IPS DF 4.7 (cell line): ENCODE results near the gene AIMP1.
"Not testable (repeated sequence)": the region's sequence is repeated elsewhere in the genome, so short reads cannot be mapped to it uniquely, and the experiment has no call there.

Source experiments
- DNase-seq: peaks from one replicate; pipeline ENCODE4 v3.0.0-alpha.2; 2013; ENCODE audit warnings: low spot score; ENCODE audit errors: extremely low read depth

Gene AIMP1

GRCh38 chr4:106312377-106312776, 4.0 kb upstream of the AIMP1 start:
- DNase-seq: no peak

DNA sequence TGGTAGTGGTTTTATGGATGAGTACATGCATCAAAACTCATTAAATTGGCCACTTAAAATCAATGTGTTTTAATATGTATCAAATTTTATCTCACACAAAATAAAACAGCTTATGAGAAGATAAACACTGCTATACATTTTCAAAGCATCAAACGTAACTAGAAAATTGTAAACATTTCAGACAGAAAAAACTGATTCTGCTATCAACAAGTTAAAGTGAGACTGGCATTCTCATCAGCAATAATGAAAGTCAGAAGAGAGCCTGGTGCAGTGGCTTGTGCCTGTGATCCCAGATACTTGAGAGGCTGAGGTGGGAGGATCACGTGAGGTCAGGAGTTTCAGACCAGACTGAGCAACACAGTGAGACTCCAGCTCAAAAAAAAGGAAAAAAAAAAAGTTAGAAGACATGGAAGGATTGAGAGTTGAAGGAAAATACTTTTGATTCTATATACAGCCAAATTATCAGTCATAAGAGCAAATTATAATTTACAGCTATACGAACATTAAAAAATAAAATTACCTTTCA, 3.3 kb upstream of the AIMP1 start:
- no peak for DNase-seq

DNA sequence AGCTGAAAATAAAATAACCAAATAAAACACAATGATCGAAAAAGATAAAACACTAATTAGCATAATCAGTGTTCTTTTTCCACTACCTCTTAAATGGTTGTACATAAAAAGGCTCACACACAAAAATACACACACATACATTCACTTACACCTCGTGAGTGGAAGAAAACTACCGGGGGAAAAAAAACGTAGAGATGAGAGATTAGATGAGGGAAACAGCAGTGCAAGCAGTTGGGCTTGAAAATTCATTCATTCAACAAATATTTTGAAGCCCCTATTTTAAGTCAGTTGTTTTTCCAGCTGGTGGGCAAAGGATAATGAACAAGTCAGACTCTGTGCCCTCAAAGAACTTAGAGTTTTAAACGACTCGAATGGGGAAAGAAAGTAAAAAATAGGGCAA, 1.4 kb upstream of the AIMP1 start:
- DNase-seq: no peak

DNA sequence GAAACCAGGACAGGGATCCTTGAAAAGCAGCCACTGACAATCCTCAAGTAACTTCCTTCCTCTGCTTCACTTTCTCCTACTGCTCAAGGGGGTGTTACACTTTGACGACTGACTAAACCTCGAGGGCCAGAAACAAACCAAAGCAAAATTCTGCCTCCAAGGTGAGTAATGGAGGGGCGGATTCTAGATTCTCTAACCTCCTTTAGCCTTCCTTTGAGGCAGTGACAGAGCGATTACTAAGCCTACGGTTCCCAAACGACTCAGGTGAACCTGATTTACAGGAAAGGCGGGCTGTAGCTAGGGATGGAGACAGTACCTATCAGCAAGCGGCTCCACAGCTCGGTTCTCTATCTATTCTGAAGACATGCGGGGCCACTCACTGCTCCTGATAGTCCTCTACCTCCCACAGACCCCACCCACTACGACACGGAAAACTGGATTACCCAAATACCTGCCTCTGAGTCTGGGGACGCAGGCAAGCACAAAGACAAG, 828 bp upstream of the AIMP1 start:
- no peak for DNase-seq

- DNase-seq: no peak
These were observed 541 bp downstream of the AIMP1 start for GRCh38 chr4:106316773-106317409.

DNA sequence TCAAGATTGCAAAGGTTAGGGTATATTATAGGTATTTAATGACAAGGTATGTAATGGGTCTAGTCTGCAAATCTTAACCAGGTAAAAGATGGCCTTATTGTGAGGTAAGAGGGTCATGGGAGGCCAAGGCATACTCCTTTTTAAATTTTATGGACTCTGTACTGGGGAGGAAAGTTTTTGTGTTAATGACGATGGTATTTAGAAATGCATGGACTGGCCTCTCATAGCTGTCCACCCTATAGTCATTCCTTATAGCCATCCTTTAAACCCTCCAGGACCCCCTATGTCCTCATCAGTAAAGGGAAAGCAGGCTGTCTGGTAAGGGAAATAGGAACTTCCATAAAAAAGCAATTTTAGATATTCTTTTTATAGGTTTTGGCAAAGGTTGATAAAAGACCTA, 1.5 kb downstream of the AIMP1 start:
- no peak for DNase-seq

GRCh38 chr4:106318511-106318910, 2.2 kb downstream of the AIMP1 start:
- no peak for DNase-seq

- DNase-seq: no peak
These were observed 3.9 kb downstream of the AIMP1 start for GRCh38 chr4:106320235-106320634.

DNA sequence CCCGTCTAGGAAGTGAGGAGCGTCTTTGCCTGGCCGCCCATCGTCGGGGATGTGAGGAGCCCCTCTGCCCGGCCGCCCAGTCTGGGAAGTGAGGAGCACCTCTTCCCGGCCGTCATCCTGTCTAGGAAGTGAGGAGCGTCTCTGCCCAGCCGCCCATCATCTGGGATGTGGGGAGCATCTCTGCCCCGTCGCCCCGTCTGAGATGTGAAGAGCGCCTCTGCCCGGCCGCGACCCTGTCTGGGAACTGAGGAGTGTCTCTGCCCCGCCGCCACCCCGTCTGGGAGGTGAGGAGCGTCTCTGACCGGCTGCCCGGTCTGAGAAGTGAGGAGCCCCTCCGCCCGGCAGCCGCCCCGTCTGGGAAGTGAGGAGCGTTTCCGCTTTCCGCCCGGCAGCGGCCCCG, 4.8 kb downstream of the AIMP1 start:
- DNase-seq: not testable (repeated sequence)

DNA sequence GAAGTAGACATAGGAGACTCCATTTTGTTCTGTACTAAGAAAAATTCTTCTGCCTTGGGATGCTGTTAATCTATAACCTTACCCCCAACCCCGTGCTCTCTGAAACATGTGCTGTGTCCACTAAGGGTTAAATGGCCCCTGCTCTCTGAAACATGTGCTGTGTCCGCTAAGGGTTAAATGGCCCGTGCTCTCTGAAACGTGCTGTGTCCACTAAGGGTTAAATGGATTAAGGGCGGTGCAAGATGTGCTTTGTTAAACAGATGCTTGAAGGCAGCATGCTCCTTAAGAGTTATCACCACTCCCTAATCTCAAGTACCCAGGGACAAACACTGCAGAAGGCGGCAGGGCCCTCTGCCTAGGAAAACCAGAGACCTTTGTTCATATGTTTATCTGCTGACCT, 5.5 kb downstream of the AIMP1 start:
- DNase-seq: not testable (repeated sequence)

GRCh38 chr4:106323119-106323518, 6.8 kb downstream of the AIMP1 start:
- no peak for DNase-seq

GRCh38 chr4:106325800-106326199, 9.4 kb downstream of the AIMP1 start:
- DNase-seq: no peak

DNA sequence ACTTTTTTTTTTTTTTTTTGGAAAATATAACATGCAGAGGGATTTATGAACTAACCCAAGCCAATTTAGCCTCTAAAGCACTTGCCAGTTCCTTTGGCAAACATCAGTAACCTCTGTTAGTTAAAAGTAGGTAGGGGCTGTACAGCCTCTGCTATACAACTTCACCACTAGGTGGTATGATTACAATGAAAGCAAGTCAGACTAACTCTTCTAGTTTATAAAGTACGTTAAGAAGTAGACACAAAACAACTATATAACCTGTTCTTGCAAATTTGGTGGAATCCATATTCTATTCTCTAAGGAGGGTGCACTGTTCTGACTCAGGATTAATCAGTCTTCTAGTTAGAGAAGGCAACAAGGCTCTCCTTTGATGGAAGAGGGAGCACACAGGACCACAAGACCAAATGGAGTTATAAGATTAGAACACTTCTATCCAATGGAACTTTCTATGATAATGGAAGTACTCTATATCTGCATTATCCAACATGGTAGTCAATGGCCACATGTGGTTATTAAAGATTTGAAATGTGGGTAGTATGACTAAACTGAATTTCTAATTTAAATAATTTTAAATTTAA, 12.8 kb downstream of the AIMP1 start:
- DNase-seq: no peak

GRCh38 chr4:106333186-106333585, 16.8 kb downstream of the AIMP1 start:
- no peak for DNase-seq

GRCh38 chr4:106334741-106335470, 18.6 kb downstream of the AIMP1 start:
- no peak for DNase-seq

DNA sequence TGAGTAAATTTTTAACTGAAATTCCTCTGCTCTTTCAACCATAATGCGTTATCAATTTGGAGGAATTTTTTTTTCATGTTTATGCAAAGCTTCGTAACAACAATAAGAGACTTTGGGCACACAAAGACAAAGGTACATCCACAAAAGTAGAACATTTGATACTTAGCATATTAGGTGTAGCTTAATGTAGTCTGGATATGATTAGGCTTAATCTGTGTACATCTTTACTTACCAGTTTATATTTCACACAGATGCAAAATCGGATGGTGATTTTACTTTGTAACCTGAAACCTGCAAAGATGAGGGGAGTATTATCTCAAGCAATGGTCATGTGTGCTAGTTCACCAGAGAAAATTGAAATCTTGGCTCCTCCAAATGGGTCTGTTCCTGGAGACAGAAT, 20.3 kb downstream of the AIMP1 start:
- DNase-seq: no peak

DNA sequence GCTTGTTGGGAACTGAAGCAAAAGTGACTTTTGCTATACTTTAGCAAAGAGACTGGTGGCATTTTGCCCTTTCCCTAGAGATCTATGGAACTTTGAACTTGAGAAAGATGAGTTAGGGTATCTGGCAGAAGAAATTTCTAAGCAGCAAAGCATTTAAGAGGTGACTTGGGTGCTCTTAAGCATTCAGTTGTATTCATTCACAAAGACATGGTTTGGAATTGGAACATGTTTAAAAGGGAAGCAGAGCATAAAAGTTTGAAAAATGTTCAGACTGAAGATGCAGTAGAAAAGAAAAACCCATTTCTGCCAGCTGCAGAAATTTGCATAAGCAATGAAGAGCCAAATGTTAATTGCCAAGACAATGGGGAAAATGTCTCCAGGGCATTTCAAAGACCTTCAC, 21.6 kb downstream of the AIMP1 start:
- DNase-seq: no peak

DNA sequence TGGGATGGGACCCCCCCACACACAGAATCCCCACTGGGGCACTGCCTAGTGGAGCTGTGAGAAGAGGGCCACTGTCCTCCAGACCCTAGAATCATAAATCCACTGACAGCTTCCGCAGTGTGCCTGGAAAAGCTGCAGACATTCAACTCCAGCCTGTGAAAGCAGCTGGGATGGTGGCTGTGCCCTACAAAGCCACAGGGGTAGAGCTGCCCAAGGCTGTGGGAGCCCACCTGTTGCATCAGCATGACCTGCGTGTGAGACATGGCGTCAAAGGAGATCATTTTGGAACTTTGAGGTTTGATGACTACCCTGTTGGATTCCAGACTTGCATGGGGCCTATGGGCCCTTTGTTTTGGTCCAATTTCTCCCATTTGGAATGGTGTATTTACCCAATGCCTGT, 22.3 kb downstream of the AIMP1 start:
- no peak for DNase-seq

GRCh38 chr4:106339431-106339830, 23.1 kb downstream of the AIMP1 start:
- DNase-seq: no peak

- DNase-seq: no peak
These were observed 24.4 kb downstream of the AIMP1 start for GRCh38 chr4:106340774-106341173.

DNA sequence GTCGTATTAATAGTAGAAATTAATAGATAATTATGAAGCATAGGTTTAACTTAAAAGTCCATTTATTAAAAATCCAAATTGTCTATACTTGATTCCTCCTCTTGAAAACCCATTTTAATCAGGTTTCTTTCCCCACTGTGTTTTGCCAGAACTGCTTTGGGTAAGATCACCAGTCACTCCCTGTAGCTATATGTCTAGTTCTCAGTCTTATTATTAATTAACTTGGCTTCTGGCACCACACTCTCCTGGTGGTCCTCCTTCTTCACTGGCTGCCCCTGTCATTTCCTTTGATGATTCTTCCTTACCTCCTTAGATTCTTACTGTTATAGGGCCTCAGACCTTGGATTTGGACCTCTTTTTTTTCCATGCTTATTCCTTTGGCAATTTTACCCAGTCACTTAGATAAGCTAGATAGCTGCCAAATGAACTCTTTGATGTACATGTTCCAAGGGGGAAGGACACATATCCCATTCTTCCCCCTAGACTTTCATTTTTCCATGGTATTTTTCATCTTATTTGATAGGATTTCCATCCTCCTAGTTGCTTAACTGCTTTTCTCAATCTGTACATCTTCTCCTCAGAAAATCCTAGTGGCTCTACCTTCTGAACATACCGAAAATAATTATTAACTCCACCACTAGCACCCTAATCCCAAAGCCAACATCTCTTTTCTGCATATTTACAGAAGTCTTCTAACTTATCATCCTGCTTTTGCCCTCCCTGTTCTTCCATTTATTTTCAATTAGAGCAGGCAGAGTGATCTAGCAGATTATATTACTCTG, 27.7 kb downstream of the AIMP1 start:
- DNase-seq: no peak

- DNase-seq: no peak
These were observed 28.3 kb downstream of the AIMP1 start for GRCh38 chr4:106344647-106344970.
